DMS53 (cell line): ENCODE measurements around the gene WNT2B.
"Not testable (repeated sequence)": the region's sequence is repeated elsewhere in the genome, so short reads cannot be mapped to it uniquely, and the experiment has no call there.

ENCODE experiments used
- DNase-seq: peaks from one replicate; lab custom pipeline; 2025; lab: John Stamatoyannopoulos, UW

The WNT2B gene

GRCh38 chr1:112508278-112509004, at the start of gene WNT2B:
TSS of gene WNT2B (plus strand) at chr1:112508965. CDS start at chr1:112509263, 298 bp downstream.
- DNase-seq, result peak; percentile 53

DNA sequence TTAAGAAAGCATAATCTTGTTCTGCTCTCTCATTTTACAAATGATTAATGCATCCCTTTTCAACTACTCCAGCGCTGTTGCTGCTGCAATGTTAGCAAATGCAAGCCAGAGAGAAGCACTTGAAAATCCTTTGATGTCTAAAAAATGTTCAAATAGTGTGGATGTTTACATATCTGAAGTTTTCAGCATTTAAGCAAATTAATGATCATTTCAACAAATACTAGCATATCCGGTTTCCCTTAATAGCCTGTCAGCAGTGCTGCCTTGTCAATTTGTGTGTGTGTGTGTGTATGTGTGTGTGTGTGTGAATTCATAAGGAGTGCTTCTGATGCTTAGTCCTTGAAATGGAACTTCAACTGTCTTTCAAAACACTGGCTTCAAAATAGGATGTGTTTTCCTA, 48.1 kb upstream of the WNT2B start:
- DNase-seq, result peak; percentile 72

- DNase-seq, result peak; percentile 59
These were observed 47.4 kb upstream of the WNT2B start for GRCh38 chr1:112461200-112461871.

- no peak for DNase-seq
These were observed 45.8 kb upstream of the WNT2B start for GRCh38 chr1:112462953-112463279.

GRCh38 chr1:112464501-112464900, 44.3 kb upstream of the WNT2B start:
- peak; percentile 58 for DNase-seq

- no peak for DNase-seq
These were observed 43.6 kb upstream of the WNT2B start for GRCh38 chr1:112465122-112465521.

DNA sequence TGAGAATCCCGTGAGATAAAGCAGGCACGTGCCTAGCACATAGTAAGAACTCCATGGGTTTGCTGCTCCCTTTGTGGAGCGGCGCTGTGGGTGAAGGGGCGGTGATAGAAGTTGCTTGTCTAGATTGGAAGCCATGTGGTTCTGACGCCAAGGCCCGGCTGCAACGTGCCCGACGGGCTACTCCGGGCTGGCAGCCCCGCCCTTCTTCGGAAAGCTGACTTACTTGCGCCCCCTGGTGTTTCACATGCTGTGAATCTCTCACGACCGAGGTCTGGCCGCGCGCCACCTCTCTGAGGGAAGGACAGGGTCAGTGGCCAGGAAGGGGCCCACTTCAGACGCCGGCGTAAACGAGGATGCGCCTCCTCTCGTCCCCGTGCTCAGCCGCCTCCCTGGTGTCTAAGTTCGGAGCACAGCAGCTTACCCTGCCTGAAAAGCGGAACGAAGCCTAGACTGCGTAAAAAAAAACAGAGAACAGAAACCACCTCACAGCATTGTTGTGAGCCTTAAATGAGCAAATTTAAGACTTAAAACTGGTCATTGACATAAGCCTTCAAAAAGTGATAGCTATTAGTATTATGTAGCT, 42.6 kb upstream of the WNT2B start:
- peak; percentile 98 for DNase-seq

DNA sequence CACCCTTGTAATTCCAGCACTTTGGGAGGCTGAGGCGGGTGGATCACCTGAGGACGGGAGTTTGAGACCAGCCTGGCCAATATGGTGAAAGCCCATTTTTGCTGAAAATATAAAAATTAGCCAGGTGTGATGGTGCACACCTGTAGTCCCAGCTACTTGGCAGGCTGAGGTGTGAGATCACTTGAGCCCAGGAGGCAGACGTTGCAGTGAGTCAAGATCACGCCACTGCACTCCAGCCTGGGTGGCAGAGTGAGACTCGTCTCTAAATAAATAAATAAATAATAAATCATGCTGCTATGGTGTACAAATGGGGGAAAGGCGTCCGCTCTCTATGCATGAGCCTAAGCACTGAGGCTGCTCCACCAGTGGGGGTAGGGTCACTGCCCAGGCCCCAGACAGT, 38.4 kb upstream of the WNT2B start:
- DNase-seq, result not testable (repeated sequence)

DNA sequence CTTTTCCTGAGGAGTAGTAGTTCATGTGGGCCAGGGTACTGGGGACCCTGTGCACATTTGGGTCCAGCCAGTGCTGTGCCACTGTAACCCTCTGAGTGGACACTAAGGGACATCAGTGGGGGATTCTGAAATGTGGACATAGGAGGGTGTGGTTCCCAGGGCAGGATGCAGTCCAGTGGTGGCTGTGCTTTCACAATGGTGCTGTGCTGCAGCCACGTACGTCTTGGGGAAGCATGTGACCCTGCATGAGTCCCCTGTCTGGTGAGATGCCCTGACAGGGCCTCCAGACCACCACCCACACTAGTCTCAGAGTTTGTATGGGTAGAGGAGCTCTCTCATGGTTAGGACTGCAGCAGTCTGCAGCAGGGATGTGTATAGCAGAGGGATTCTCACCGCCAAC, 37.8 kb upstream of the WNT2B start:
- no peak for DNase-seq

GRCh38 chr1:112472142-112472541, 36.6 kb upstream of the WNT2B start:
- no peak for DNase-seq

DNA sequence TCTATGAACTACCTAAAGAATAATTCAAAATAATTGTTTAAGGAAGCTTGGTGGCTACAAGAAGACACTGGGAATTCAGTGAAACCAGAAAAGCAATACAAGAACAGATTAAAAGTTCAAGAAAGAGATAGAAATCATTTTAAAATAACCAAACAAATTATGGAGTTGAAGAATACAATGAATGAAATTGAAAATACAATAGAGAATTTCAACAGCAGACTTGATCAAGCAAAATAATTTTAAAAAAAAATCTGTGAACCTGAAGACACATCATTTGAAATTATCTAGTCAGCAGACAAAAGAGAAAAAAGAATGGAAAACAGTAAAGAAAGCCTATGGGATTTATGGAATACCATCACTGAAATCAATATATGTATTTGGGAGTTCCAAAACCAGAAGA, 31.2 kb upstream of the WNT2B start:
- DNase-seq, result no peak

DNA sequence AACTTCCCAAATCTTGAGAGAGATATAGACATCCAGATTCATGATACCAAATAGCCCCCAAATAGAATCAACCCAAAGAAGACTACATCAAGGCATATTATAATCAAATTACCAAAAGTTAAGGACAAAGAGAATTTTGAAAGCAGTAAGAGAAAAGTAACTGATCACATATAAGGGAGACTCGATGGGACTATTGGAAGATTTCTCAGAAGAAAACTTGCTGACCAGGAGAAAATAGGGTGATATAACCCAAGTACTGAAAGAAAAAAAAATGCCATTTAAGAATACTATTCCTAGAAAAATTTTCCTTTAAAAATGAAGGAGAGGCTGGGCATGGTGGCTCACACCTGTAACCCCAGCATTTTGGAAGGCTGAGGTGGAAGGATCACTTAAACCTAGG, 30.5 kb upstream of the WNT2B start:
- no peak for DNase-seq

GRCh38 chr1:112486063-112486462, 22.7 kb upstream of the WNT2B start:
- not testable (repeated sequence) for DNase-seq

GRCh38 chr1:112487686-112488085, 21.1 kb upstream of the WNT2B start:
- not testable (repeated sequence) for DNase-seq

- no peak for DNase-seq
These were observed 20.6 kb upstream of the WNT2B start for GRCh38 chr1:112488141-112488540.

- DNase-seq, result no peak
These were observed 16.7 kb upstream of the WNT2B start for GRCh38 chr1:112492076-112492475.

DNA sequence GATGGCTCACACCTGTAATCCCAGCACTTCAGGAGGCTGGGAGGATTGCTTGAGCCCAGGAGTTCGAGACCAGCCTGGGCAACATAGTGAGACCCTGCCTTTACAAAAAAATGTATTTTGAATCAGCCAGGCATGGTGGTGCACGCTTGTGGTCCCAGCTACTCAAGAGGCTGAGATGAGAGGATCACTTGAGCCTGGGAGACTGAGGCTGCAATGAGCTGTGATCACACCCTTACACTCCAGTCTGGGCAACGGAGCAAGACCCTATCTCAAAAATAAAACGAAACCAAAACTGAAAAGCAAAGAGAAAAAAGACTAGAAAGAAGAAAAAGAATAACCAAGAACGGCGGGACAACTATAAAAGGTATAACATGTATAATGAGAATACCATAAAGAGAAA, 15.4 kb upstream of the WNT2B start:
- no peak for DNase-seq

GRCh38 chr1:112496290-112496689, 12.5 kb upstream of the WNT2B start:
- no peak for DNase-seq

DNA sequence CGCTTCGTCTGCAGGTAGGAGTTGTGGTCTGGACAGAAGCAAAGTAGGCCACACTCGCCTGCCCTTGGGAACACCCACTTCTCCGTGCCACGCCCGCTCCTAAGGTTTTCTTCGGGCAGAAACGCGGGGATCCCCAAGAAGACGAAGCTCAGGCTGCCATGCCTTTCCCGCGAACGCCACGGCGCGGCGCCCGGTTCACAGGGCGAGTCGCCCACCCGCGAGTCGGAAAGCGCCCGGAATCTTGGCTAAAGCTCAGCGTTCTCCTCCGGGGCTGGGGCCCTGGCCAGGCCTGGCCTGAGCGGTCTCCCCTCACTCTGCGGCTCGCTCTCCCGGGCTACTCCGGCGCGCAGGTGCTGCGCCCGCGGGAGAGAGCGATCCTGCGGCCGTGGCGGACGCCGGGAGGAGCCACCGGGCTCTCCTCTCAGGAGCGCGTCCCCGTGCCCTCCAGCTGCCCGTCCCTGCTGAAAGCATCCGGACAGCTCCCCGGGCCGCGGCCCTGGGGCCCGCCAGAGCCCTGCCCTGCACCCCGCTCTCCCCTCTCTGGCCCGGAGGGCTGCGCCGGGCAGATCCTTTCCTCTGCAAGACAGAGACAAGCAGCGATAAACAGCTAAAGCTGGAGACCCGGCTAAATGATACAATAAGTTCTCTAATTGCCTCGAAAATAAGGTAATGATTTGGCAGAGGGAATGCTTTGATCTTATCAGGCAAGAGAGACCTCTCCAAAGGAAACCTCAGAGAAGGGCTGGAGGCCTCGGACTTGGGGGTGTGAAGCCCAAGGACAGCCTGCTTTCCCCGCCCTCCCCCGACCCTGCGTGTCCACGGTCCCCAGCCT, 6.7 kb upstream of the WNT2B start:
- peak; percentile 78 for DNase-seq

DNA sequence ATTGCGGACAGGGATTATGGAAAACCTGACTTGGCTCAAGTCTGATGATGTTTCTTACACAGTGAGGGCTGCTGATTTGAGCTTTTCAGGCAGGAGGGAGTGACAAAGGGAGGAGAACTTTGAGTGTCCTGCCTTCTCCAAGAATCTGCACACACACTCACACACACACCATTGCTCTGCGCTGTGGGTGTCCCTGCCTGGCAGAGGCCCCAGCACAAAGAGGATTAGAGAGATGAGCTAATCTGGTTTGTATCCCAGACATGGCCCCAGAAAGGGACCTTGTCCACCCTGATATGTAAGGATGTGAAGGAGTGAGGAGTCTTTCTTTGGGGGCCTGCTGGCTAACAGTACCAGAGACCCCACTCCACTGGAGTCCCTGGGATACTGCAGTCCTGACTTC, 5.9 kb upstream of the WNT2B start:
- DNase-seq, result peak; percentile 8

DNA sequence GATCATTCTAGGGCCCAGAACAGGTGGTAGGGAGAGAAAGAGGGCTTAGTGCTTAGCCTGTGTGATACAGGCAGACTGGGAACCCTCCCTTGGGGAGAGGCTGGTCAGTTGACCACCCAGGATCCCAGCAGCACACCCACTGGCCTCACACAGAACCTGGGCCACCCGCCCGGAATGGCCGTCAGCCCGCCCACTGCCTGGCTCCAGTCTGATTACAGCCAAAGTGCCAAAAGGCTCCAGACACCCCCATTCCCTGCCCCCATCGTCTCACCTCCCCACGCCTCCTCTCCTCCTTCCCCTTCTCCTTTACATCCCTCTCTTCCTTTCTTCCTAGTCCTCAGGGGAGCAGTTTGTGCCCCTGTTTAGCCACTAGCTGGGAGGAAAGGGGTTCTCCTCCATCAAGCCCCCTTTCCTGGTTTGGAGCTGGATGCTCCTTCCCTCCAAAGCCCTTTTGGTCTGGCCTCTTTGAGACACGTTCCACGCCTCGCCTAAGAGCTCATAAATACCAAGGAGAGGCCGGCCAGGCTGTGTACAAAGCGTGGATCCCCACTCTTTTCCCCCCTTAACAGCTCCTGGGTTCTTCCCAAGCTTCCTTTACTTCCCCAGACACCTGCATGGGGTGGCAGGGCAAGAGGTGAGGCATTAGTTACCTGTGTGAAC, 4.6 kb upstream of the WNT2B start:
- DNase-seq, result no peak
